ENCODE data around the gene CLPTM1.

Gene CLPTM1

GRCh38 chr19:45008552-45008951 lies 53.4 kb downstream of the CLPTM1 start:
- Histone ChIP-seq H3K9me3 (ENCODE audit: control insufficient read depth in 2 of 2, low read length in 2 of 2) (no peaks in the 10 kb centered on the region), H3K27ac (ENCODE audit: low read depth in 2 of 2, low read length in 2 of 2) (peak overlapping the region; percentile 91 to 96), H3K27me3 (ENCODE audit: control insufficient read depth in 2 of 2, insufficient read depth in 2 of 2, low read length in 2 of 2) (no peaks in the 10 kb centered on the region), H3K4me3 (ENCODE audit: low read length in 2 of 2) (peak overlapping the region; percentile 51 to 63), H3K36me3 (ENCODE audit: control insufficient read depth in 2 of 2, insufficient read depth in 2 of 2, low read length in 2 of 2) (peaks cover 0 to 17% of the 10 kb centered on the region in 2 donors), H3K4me1 (ENCODE audit: control insufficient read depth in 2 of 2, insufficient read depth in 2 of 2, low read length in 2 of 2) (peaks cover 16 to 29% of the 10 kb centered on the region in 2 donors), H3K9ac (ENCODE audit: low read depth in 1 of 2, low read length in 2 of 2) (peak overlapping the region; percentile 82 to 84)

- peaks cover 3 to 17% of the 10 kb centered on the region in 2 donors for H3K36me3 ChIP-seq (ENCODE audit: control insufficient read depth in 2 of 2, insufficient read depth in 2 of 2, low read length in 2 of 2)
These were observed 54.6 kb downstream of the CLPTM1 start for GRCh38 chr19:45009625-45010255.

DNA sequence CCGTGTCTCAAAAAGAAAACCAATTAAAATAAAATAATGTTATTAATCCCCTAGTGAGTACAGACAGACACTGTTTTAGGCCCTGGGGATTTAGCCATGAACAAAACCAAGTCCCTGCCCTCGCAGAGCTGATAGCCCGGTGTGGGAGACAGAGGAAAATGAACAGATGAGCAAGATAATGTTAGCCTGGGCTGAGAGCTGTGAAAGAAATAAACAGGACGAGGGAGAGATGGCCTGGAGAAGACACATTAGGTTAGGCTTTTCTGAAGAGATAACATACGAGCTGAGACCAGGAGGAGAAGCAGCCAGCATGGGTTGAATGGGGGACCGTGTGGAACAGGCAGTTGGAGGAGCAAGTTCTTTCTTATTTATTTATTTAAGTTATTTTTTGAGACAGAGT lies 55.1 kb downstream of the CLPTM1 start:
- H3K36me3 ChIP-seq (ENCODE audit: control insufficient read depth in 2 of 2, insufficient read depth in 2 of 2, low read length in 2 of 2): peaks cover 5 to 17% of the 10 kb centered on the region in 2 donors
- no peak overlapping the region for H3K9ac ChIP-seq (ENCODE audit: low read depth in 1 of 2, low read length in 2 of 2)
- peaks cover 16 to 29% of the 10 kb centered on the region in 2 donors for H3K4me1 ChIP-seq (ENCODE audit: control insufficient read depth in 2 of 2, insufficient read depth in 2 of 2, low read length in 2 of 2)
- H3K9me3 ChIP-seq (ENCODE audit: control insufficient read depth in 2 of 2, low read length in 2 of 2): no peaks in the 10 kb centered on the region
- H3K4me3 ChIP-seq (ENCODE audit: low read length in 2 of 2): no peak overlapping the region
- no peaks in the 10 kb centered on the region for H3K27me3 ChIP-seq (ENCODE audit: control insufficient read depth in 2 of 2, insufficient read depth in 2 of 2, low read length in 2 of 2)
- no peak overlapping the region for H3K27ac ChIP-seq (ENCODE audit: low read depth in 2 of 2, low read length in 2 of 2)

More at GRCh38 chr19:45009625-45010255, 54.6 kb downstream of the CLPTM1 start:
- Histone ChIP-seq H3K27me3 (ENCODE audit: control insufficient read depth in 2 of 2, insufficient read depth in 2 of 2, low read length in 2 of 2) (no peaks in the 10 kb centered on the region), H3K27ac (ENCODE audit: low read depth in 2 of 2, low read length in 2 of 2) (no peak overlapping the region), H3K9me3 (ENCODE audit: control insufficient read depth in 2 of 2, low read length in 2 of 2) (no peaks in the 10 kb centered on the region), H3K4me1 (ENCODE audit: control insufficient read depth in 2 of 2, insufficient read depth in 2 of 2, low read length in 2 of 2) (peaks cover 16 to 29% of the 10 kb centered on the region in 2 donors), H3K9ac (ENCODE audit: low read depth in 1 of 2, low read length in 2 of 2) (no peak overlapping the region), H3K4me3 (ENCODE audit: low read length in 2 of 2) (no peak overlapping the region)

- no peak overlapping the region for H3K9ac ChIP-seq (ENCODE audit: low read depth in 1 of 2, low read length in 2 of 2)
- peaks cover 5 to 17% of the 10 kb centered on the region in 2 donors for H3K36me3 ChIP-seq (ENCODE audit: control insufficient read depth in 2 of 2, insufficient read depth in 2 of 2, low read length in 2 of 2)
- H3K4me1 ChIP-seq (ENCODE audit: control insufficient read depth in 2 of 2, insufficient read depth in 2 of 2, low read length in 2 of 2): peaks cover 10 to 14% of the 10 kb centered on the region in 2 donors
- no peaks in the 10 kb centered on the region for H3K9me3 ChIP-seq (ENCODE audit: control insufficient read depth in 2 of 2, low read length in 2 of 2)
- no peaks in the 10 kb centered on the region for H3K27me3 ChIP-seq (ENCODE audit: control insufficient read depth in 2 of 2, insufficient read depth in 2 of 2, low read length in 2 of 2)
- H3K27ac ChIP-seq (ENCODE audit: low read depth in 2 of 2, low read length in 2 of 2): no peak overlapping the region
- H3K4me3 ChIP-seq (ENCODE audit: low read length in 2 of 2): no peak overlapping the region
These were observed 56.8 kb downstream of the CLPTM1 start for GRCh38 chr19:45011959-45012358.

- H3K36me3 ChIP-seq (ENCODE audit: control insufficient read depth in 2 of 2, insufficient read depth in 2 of 2, low read length in 2 of 2): peaks cover 5 to 14% of the 10 kb centered on the region in 2 donors
- H3K9ac ChIP-seq (ENCODE audit: low read depth in 1 of 2, low read length in 2 of 2): no peak overlapping the region
- no peaks in the 10 kb centered on the region for H3K27me3 ChIP-seq (ENCODE audit: control insufficient read depth in 2 of 2, insufficient read depth in 2 of 2, low read length in 2 of 2)
- H3K4me1 ChIP-seq (ENCODE audit: control insufficient read depth in 2 of 2, insufficient read depth in 2 of 2, low read length in 2 of 2): no peaks in the 10 kb centered on the region
- H3K27ac ChIP-seq (ENCODE audit: low read depth in 2 of 2, low read length in 2 of 2): peak overlapping the region; percentile 2 to 54
- H3K4me3 ChIP-seq (ENCODE audit: low read length in 2 of 2): peak overlapping the region in 1 of 2 donors; percentile 37
- no peaks in the 10 kb centered on the region for H3K9me3 ChIP-seq (ENCODE audit: control insufficient read depth in 2 of 2, low read length in 2 of 2)
These were observed 61.5 kb downstream of the CLPTM1 start for GRCh38 chr19:45016388-45017314.

DNA sequence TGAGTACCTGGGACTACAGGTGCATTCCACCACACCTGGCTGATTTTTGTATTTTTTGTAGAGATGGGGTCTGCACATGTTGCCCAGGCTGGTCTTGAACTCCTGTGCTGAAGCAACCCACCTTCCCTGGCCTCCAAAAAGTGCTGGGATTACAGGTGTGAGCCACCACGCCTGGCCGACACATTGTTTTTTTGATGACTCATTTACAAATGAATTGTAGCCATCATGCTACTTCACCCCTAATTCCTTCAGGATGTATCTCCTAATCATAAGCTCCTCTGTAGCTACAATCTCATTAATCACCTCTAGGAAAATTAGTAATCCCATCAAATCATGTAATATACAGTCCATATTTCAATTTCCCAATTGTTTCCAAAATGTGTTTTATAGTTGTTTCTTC lies 64.0 kb downstream of the CLPTM1 start:
- Histone ChIP-seq H3K4me3 (ENCODE audit: low read length in 2 of 2) (no peak overlapping the region), H3K36me3 (ENCODE audit: control insufficient read depth in 2 of 2, insufficient read depth in 2 of 2, low read length in 2 of 2) (peaks cover 2 to 14% of the 10 kb centered on the region in 2 donors), H3K9me3 (ENCODE audit: control insufficient read depth in 2 of 2, low read length in 2 of 2) (no peaks in the 10 kb centered on the region), H3K9ac (ENCODE audit: low read depth in 1 of 2, low read length in 2 of 2) (no peak overlapping the region), H3K27me3 (ENCODE audit: control insufficient read depth in 2 of 2, insufficient read depth in 2 of 2, low read length in 2 of 2) (no peaks in the 10 kb centered on the region), H3K27ac (ENCODE audit: low read depth in 2 of 2, low read length in 2 of 2) (no peak overlapping the region), H3K4me1 (ENCODE audit: control insufficient read depth in 2 of 2, insufficient read depth in 2 of 2, low read length in 2 of 2) (no peaks in the 10 kb centered on the region)

DNA sequence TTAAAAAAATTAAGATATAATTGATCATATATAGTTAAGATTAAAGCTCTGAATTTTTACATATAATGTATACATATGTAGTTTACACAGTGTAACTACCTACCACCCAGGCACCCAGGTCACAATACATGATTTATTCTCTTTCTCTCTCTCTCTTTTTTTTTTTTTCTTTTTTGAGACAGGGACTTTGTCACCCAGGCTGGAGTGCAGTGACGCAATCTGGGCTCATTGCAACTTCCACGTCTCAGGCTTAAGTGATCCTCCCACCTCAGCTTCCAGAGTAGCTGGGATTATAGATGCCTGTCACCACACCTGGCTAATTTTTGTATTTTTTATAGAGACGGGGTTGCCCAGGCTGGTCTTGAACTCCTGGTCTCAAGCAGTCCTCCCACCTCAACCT lies 64.9 kb downstream of the CLPTM1 start:
- Histone ChIP-seq H3K4me3 (ENCODE audit: low read length in 2 of 2) (no peak overlapping the region), H3K9me3 (ENCODE audit: control insufficient read depth in 2 of 2, low read length in 2 of 2) (no peaks in the 10 kb centered on the region), H3K4me1 (ENCODE audit: control insufficient read depth in 2 of 2, insufficient read depth in 2 of 2, low read length in 2 of 2) (no peaks in the 10 kb centered on the region), H3K9ac (ENCODE audit: low read depth in 1 of 2, low read length in 2 of 2) (no peak overlapping the region), H3K27ac (ENCODE audit: low read depth in 2 of 2, low read length in 2 of 2) (no peak overlapping the region), H3K36me3 (ENCODE audit: control insufficient read depth in 2 of 2, insufficient read depth in 2 of 2, low read length in 2 of 2) (peaks cover under 1 to 13% of the 10 kb centered on the region in 2 donors), H3K27me3 (ENCODE audit: control insufficient read depth in 2 of 2, insufficient read depth in 2 of 2, low read length in 2 of 2) (no peaks in the 10 kb centered on the region)

GRCh38 chr19:45021971-45022370 lies 66.8 kb downstream of the CLPTM1 start:
- H3K27me3 ChIP-seq (ENCODE audit: control insufficient read depth in 2 of 2, insufficient read depth in 2 of 2, low read length in 2 of 2): no peaks in the 10 kb centered on the region
- peaks cover 3 to 14% of the 10 kb centered on the region in 2 donors for H3K36me3 ChIP-seq (ENCODE audit: control insufficient read depth in 2 of 2, insufficient read depth in 2 of 2, low read length in 2 of 2)
- H3K9me3 ChIP-seq (ENCODE audit: control insufficient read depth in 2 of 2, low read length in 2 of 2): no peaks in the 10 kb centered on the region
- no peak overlapping the region for H3K9ac ChIP-seq (ENCODE audit: low read depth in 1 of 2, low read length in 2 of 2)
- no peak overlapping the region for H3K27ac ChIP-seq (ENCODE audit: low read depth in 2 of 2, low read length in 2 of 2)
- no peaks in the 10 kb centered on the region for H3K4me1 ChIP-seq (ENCODE audit: control insufficient read depth in 2 of 2, insufficient read depth in 2 of 2, low read length in 2 of 2)
- no peak overlapping the region for H3K4me3 ChIP-seq (ENCODE audit: low read length in 2 of 2)

GRCh38 chr19:45023048-45023447 lies 67.9 kb downstream of the CLPTM1 start:
- Histone ChIP-seq H3K36me3 (ENCODE audit: control insufficient read depth in 2 of 2, insufficient read depth in 2 of 2, low read length in 2 of 2) (peaks cover 3 to 21% of the 10 kb centered on the region in 2 donors), H3K9ac (ENCODE audit: low read depth in 1 of 2, low read length in 2 of 2) (no peak overlapping the region), H3K27me3 (ENCODE audit: control insufficient read depth in 2 of 2, insufficient read depth in 2 of 2, low read length in 2 of 2) (no peaks in the 10 kb centered on the region), H3K4me1 (ENCODE audit: control insufficient read depth in 2 of 2, insufficient read depth in 2 of 2, low read length in 2 of 2) (no peaks in the 10 kb centered on the region), H3K4me3 (ENCODE audit: low read length in 2 of 2) (no peak overlapping the region), H3K9me3 (ENCODE audit: control insufficient read depth in 2 of 2, low read length in 2 of 2) (no peaks in the 10 kb centered on the region), H3K27ac (ENCODE audit: low read depth in 2 of 2, low read length in 2 of 2) (no peak overlapping the region)

- no peaks in the 10 kb centered on the region for H3K27me3 ChIP-seq (ENCODE audit: control insufficient read depth in 2 of 2, insufficient read depth in 2 of 2, low read length in 2 of 2)
- H3K9me3 ChIP-seq (ENCODE audit: control insufficient read depth in 2 of 2, low read length in 2 of 2): no peaks in the 10 kb centered on the region
- H3K36me3 ChIP-seq (ENCODE audit: control insufficient read depth in 2 of 2, insufficient read depth in 2 of 2, low read length in 2 of 2): peaks cover 8 to 27% of the 10 kb centered on the region in 2 donors
- no peak overlapping the region for H3K9ac ChIP-seq (ENCODE audit: low read depth in 1 of 2, low read length in 2 of 2)
- no peaks in the 10 kb centered on the region for H3K4me1 ChIP-seq (ENCODE audit: control insufficient read depth in 2 of 2, insufficient read depth in 2 of 2, low read length in 2 of 2)
- no peak overlapping the region for H3K4me3 ChIP-seq (ENCODE audit: low read length in 2 of 2)
- no peak overlapping the region for H3K27ac ChIP-seq (ENCODE audit: low read depth in 2 of 2, low read length in 2 of 2)
These were observed 70.1 kb downstream of the CLPTM1 start for GRCh38 chr19:45025264-45025663.

Data from mucosa of rectum (tissue), 2 donors.